LNCaP clone FGC (cell line): Measurements from ENCODE around the gene LRRC23.

Experiments used
- DNase-seq: peaks from one replicate; pipeline ENCODE4 v3.0.0-alpha.2; 2011; ENCODE audit warnings: low read depth
- H3K4me3 ChIP-seq: 2 replicates; pipeline ENCODE4 v1.5.1; 2011; ENCODE audit warnings: mild to moderate bottlenecking, low read depth, low read length, control low read depth
- TF ChIP-seq, protein P1 (sequence below): IDR thresholded peaks from 2 replicates; pipeline ENCODE4 v1.5.1; 2012; ENCODE audit warnings: mild to moderate bottlenecking; ENCODE audit not compliant: control insufficient read depth, insufficient read depth; ENCODE audit errors: extremely low read depth

Gene LRRC23

GRCh38 chr12:6957151-6957701 is 52.6 kb downstream of the LRRC23 start:
- DNase-seq, result no peak
- TF ChIP-seq, protein P1, sequence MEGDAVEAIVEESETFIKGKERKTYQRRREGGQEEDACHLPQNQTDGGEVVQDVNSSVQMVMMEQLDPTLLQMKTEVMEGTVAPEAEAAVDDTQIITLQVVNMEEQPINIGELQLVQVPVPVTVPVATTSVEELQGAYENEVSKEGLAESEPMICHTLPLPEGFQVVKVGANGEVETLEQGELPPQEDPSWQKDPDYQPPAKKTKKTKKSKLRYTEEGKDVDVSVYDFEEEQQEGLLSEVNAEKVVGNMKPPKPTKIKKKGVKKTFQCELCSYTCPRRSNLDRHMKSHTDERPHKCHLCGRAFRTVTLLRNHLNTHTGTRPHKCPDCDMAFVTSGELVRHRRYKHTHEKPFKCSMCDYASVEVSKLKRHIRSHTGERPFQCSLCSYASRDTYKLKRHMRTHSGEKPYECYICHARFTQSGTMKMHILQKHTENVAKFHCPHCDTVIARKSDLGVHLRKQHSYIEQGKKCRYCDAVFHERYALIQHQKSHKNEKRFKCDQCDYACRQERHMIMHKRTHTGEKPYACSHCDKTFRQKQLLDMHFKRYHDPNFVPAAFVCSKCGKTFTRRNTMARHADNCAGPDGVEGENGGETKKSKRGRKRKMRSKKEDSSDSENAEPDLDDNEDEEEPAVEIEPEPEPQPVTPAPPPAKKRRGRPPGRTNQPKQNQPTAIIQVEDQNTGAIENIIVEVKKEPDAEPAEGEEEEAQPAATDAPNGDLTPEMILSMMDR, result no peak
- H3K4me3 ChIP-seq, result no peak overlapping the region

DNA sequence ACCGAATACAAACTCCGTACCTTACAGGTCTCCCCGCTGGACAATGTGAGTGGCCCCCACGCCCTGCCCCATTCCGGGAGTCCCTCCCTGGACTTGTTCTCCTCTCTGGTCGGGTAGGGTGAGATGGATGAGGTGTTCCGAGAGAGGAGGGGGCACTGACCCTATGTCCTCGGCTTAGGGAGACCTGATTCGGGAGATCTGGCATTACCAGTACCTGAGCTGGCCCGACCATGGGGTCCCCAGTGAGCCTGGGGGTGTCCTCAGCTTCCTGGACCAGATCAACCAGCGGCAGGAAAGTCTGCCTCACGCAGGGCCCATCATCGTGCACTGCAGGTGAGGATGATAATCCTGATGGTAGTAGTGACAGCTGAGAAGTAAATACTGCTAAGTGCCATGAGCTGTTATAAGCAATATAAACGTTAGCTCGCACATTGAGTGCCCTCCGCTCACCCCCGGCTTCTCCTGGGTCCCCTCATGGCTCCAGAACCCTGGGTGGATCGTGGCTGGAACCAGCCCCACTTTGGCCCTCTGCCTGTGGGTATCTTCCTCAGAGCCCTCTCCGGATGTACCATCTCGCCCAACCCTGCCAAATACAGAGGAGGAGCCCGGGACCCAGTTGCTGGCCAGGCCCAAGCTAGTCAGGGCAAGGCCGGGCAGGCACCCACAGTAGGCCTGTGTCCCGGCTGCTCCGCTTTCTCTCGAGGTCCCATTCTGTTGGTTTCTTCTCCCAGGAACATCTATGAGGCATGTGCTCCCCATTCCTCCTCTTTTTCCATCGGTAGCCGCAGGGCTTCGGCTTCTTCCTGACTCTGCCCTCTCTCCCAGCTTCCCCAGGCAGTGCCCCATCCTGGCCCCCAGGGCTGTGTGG is 53.4 kb downstream of the LRRC23 start:
- TF ChIP-seq, protein P1, result no peak
- H3K4me3 ChIP-seq, result no peak overlapping the region
- DNase-seq, result no peak

- DNase-seq, result no peak
- TF ChIP-seq, protein P1, result no peak
- no peak overlapping the region for H3K4me3 ChIP-seq
Measured at GRCh38 chr12:6958609-6959057, 54.0 kb downstream of the LRRC23 start.

- no peak overlapping the region for H3K4me3 ChIP-seq
- DNase-seq, result no peak
Measured at GRCh38 chr12:6959058-6959804, 54.6 kb downstream of the LRRC23 start.

DNA sequence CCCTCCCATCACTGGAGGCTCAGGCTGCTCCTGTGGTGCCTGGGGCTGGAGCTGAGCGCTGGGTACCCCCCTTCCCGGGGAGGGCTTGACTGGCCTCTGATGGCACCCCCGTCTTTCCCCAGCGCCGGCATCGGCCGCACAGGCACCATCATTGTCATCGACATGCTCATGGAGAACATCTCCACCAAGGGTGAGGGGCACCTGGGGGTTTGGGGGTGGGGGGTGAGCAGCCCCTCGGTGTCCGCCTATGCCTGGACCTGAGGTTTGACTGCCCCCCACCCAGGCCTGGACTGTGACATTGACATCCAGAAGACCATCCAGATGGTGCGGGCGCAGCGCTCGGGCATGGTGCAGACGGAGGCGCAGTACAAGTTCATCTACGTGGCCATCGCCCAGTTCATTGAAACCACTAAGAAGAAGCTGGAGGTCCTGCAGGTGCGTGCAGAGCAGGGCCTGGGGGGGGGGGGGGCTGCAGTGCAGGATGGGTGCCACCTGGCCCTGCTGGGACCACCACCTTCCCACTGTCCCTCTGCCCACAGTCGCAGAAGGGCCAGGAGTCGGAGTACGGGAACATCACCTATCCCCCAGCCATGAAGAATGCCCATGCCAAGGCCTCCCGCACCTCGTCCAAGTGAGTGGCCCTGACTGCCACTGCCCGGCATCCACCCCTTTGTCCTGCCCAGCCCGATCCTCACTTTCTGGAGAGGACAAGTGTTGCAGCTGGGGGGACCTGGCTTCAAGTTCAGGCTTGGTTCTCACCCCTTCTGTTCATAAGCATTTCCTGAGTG is 55.4 kb downstream of the LRRC23 start:
- DNase-seq, result no peak
- H3K4me3 ChIP-seq, result no peak overlapping the region
- TF ChIP-seq, protein P1, result no peak

More at GRCh38 chr12:6959058-6959804, 54.6 kb downstream of the LRRC23 start:
- TF ChIP-seq, protein P1, result no peak

DNA sequence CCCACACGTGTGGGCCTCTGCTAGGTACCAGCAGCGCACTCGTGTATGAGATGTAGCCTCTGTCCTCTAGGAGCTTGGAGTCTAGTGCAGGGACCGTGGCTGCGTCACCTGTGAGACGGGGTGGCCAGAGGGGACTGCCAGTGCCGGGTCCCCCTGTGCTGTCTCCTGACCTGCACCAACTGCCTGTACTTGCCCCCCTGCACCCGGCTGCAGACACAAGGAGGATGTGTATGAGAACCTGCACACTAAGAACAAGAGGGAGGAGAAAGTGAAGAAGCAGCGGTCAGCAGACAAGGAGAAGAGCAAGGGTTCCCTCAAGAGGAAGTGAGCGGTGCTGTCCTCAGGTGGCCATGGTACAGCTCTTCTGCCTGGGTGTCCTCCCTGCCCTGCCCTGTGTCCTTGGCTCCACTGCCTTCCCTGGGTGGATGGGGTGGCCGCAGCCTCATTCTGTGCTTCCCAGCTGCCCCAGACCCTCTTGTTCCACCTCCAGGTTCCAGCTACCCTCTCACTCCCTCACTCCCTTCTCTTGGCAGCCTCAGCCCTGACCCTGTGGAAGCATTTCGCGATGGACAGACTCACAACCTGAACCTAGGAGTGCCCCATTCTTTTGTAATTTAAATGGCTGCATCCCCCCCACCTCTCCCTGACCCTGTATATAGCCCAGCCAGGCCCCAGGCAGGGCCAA is 56.1 kb downstream of the LRRC23 start:
- TF ChIP-seq, protein P1, result peak; percentile 35; the same call in 1 of the 2 replicates
- no peak for DNase-seq
- no peak overlapping the region for H3K4me3 ChIP-seq
